Vagina (tissue), 2 donors: ENCODE measurements around the gene LSM5. TPM values are rescaled to one million over a fixed set of nuclear protein-coding genes. Genes with fewer than 3 reads are reported as not detected.
"Not testable (repeated sequence)": the region's sequence is repeated elsewhere in the genome, so short reads cannot be mapped to it uniquely, and the experiment has no call there.

Experiments
- DNase-seq, 2 donors: peaks; one replicate each; pipeline ENCODE4 v3.0.0-alpha.2; 2017; ENCODE audit errors: extremely low spot score in 2 of 2
- H3K27ac ChIP-seq: fragments of 200-600 bp; sonication (generic); one replicate; pipeline ENCODE4 v1.5.1; 2019
- H3K27me3 ChIP-seq: fragments of 200-600 bp; sonication (generic); one replicate; pipeline ENCODE4 v1.5.1; 2019
- H3K36me3 ChIP-seq, 2 donors: fragments of 200-600 bp; sonication (generic); one replicate each; pipeline ENCODE4 v1.5.1; 2017 to 2019
- H3K4me1 ChIP-seq: fragments of 200-600 bp; sonication (generic); one replicate; pipeline ENCODE4 v1.5.1; 2019
- H3K4me3 ChIP-seq, 2 donors: fragments of 200-600 bp; sonication (generic); 1 replicate in 1 of 2; 2 replicates in 1 of 2; pipeline ENCODE4 v1.5.1; 2016 to 2019
- H3K9me3 ChIP-seq: fragments of 200-600 bp; sonication (generic); one replicate; pipeline ENCODE4 v1.5.1; 2019
- CTCF ChIP-seq, 3 experiments: fragments of 450-650 bp in 2 of 3; fragments of 200-600 bp in 1 of 3; sonication (generic) in 1 of 3; IDR thresholded peaks; one replicate each; pipeline ENCODE4 v1.5.1; 2017 to 2019; ENCODE audit warnings: antibody characterized with exemption in 3 of 3, mild to moderate bottlenecking in 2 of 3, moderate library complexity in 2 of 3
- POLR2A ChIP-seq, 2 donors: fragments of 450-650 bp; IDR thresholded peaks; one replicate each; pipeline ENCODE4 v1.6.1; 2017; ENCODE audit warnings: antibody characterized with exemption in 2 of 2, mild to moderate bottlenecking in 2 of 2, moderate library complexity in 2 of 2
- POLR2AphosphoS5 ChIP-seq, 2 donors: sonication (generic); formaldehyde crosslinking; IDR thresholded peaks; one replicate each; pipeline ENCODE4 v1.9.0; 2017; ENCODE audit warnings: antibody characterized with exemption in 2 of 2, mild to moderate bottlenecking in 2 of 2, low read depth in 1 of 2; ENCODE audit not compliant: insufficient read depth in 1 of 2
- intact Hi-C: fragments of 100-400 bp; cut with DNase I; formaldehyde crosslinking; loops from one replicate; pipeline ENCODE4 v1.15.1; 2023
- total RNA-seq: library from RNA; depleted of rRNA; stranded (reverse); fragments of >200 nt; gene quantifications from one replicate; pipeline ENCODE4 v1.2.3, GENCODE V29; 2016

The LSM5 gene
- total RNA-seq, 1 donor from 2014 or later: 31.9 TPM

GRCh38 chr7:32474008-32474407 lies 16.2 kb downstream of the LSM5 start:
- H3K27ac ChIP-seq: no peak overlapping the region
- intact Hi-C loops: no loop called here
- H3K27me3 ChIP-seq: no peaks in the 10 kb centered on the region
- H3K9me3 ChIP-seq: no peaks in the 10 kb centered on the region
- TF ChIP-seq CTCF (IDR thresholded peaks at IDR 0.05) (no peak), POLR2A (IDR thresholded peaks at IDR 0.05) (no peak), POLR2AphosphoS5 (IDR thresholded peaks at IDR 0.05; ENCODE audit: insufficient read depth in 1 of 2, low read depth in 1 of 2) (no peak)
- no peaks in the 10 kb centered on the region for H3K4me1 ChIP-seq
- no peak for DNase-seq
- no peaks in the 10 kb centered on the region for H3K36me3 ChIP-seq
- no peak overlapping the region for H3K4me3 ChIP-seq

- H3K9me3 ChIP-seq: no peaks in the 10 kb centered on the region
- no peak for DNase-seq
- H3K27me3 ChIP-seq: no peaks in the 10 kb centered on the region
- no peaks in the 10 kb centered on the region for H3K4me1 ChIP-seq
- no peak overlapping the region for H3K4me3 ChIP-seq
- no peaks in the 10 kb centered on the region for H3K36me3 ChIP-seq
- TF ChIP-seq POLR2A (IDR thresholded peaks at IDR 0.05) (no peak), POLR2AphosphoS5 (IDR thresholded peaks at IDR 0.05; ENCODE audit: insufficient read depth in 1 of 2, low read depth in 1 of 2) (no peak), CTCF (IDR thresholded peaks at IDR 0.05) (no peak)
- no peak overlapping the region for H3K27ac ChIP-seq
- intact Hi-C loops: no loop called here
Measured at GRCh38 chr7:32472015-32472414, 18.2 kb downstream of the LSM5 start.

- TF ChIP-seq POLR2AphosphoS5 (IDR thresholded peaks at IDR 0.05; ENCODE audit: insufficient read depth in 1 of 2, low read depth in 1 of 2) (no peak), POLR2A (IDR thresholded peaks at IDR 0.05) (no peak), CTCF (IDR thresholded peaks at IDR 0.05) (no peak)
- intact Hi-C loops: no loop called here
- H3K27ac ChIP-seq: no peak overlapping the region
- no peaks in the 10 kb centered on the region for H3K9me3 ChIP-seq
- H3K36me3 ChIP-seq: no peaks in the 10 kb centered on the region
- no peak for DNase-seq
- no peaks in the 10 kb centered on the region for H3K4me1 ChIP-seq
- H3K27me3 ChIP-seq: no peaks in the 10 kb centered on the region
- no peak overlapping the region for H3K4me3 ChIP-seq
Measured at GRCh38 chr7:32470871-32471270, 19.3 kb downstream of the LSM5 start.

DNA sequence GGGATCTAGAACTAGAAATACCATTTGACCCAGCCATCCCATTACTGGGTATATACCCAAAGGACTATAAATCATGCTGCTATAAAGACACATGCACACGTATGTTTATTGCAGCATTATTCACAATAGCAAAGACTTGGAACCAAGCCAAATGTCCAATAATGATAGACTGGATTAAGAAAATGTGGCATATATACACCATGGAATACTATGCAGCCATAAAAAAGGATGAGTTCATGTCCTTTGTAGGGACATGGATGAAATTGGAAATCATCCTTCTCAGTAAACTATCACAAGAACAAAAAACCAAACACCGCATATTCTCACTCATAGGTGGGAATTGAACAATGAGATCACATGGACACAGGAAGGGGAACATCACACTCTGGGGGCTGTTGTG lies 20.2 kb downstream of the LSM5 start:
- H3K36me3 ChIP-seq, H3K4me1 ChIP-seq, H3K9me3 ChIP-seq, H3K27me3 ChIP-seq, DNase-seq, H3K27ac ChIP-seq, intact Hi-C loops, H3K4me3 ChIP-seq: not testable (repeated sequence)

DNA sequence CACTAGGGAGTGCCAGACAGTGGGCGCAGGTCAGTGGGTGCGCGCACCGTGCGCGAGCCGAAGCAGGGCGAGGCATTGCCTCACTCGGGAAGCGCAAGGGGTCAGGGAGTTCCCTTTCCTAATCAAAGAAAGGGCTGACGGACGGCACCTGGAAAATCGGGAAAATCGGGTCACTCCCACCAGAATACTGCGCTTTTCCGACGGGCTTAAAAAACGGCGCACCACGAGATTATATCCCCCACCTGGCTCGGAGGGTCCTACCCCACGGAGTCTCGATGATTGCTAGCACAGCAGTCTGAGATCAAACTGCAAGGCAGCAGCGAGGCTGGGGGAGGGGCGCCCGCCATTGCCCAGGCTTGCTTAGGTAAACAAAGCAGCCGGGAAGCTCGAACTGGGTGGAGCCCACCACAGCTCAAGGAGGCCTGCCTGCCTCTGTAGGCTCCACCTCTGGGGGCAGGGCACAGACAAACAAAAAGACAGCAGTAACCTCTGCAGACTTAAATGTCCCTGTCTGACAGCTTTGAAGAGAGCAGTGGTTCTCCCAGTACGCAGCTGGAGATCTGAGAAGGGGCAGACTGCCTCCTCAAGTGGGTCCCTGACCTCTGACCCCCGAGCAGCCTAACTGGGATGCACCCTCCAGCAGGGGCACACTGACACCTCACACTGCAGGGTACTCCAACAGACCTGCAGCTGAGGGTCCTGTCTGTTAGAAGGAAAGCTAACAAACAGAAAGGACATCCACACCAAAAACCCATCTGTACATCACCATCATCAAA lies 25.4 kb downstream of the LSM5 start:
- H3K36me3 ChIP-seq, H3K9me3 ChIP-seq, H3K4me1 ChIP-seq, H3K27me3 ChIP-seq, intact Hi-C loops, DNase-seq, H3K27ac ChIP-seq, H3K4me3 ChIP-seq: not testable (repeated sequence)

DNA sequence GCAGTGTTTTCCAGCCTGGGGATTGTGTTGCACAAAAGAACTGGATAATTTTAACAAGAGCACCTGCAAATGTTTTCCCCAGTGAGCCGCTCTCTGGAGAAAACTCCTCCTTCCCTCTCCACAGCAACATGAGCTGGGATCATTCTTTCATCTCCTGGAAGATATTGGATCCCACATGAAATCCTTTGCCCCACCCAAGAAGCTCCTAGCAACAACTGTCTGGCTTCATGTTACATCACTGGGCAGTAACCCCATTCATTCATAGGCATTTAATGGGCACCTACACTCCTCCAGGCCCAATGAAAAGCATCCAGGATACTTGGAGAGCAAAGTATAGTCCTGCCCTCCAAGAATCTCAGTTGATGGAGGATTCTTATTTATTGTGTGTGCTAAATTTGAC lies 27.2 kb downstream of the LSM5 start:
- no peak for TF ChIP-seq POLR2AphosphoS5 (IDR thresholded peaks at IDR 0.05; ENCODE audit: insufficient read depth in 1 of 2, low read depth in 1 of 2)
- TF ChIP-seq CTCF (IDR thresholded peaks at IDR 0.05): no peak
- no peak for TF ChIP-seq POLR2A (IDR thresholded peaks at IDR 0.05)
- H3K36me3 ChIP-seq: no peaks in the 10 kb centered on the region
- no peak overlapping the region for H3K4me3 ChIP-seq

More for the DNA sequence above, 27.2 kb downstream of the LSM5 start:
- intact Hi-C loops: no loop called here
- Histone ChIP-seq H3K4me1 (no peaks in the 10 kb centered on the region), H3K27me3 (no peaks in the 10 kb centered on the region), H3K9me3 (no peaks in the 10 kb centered on the region), H3K27ac (no peak overlapping the region)
- no peak for DNase-seq
